Stimulated activated naive CD8-positive, alpha-beta T cell treated with anti-CD3 and anti-CD28 coated beads, Interleukin-15, amount 100 ng/mL, for 72 hours (primary cell): ENCODE results near the gene PTPRD.

Source experiments
- ATAC-seq: fragments of 150-1000 bp; cut with Tn5 transposase; 2 replicates; pipeline ENCODE4 v1.10.0; 2021; ENCODE audit warnings: mild to moderate bottlenecking, moderate library complexity
- DNase-seq, 2 donors: peaks; one replicate each; pipeline ENCODE4 v3.0.0; 2021 to 2022
- H3K27ac Mint-ChIP-seq, 2 donors: one replicate each; pipeline ENCODE4 v1.8.0; 2022; ENCODE audit warnings: mild to moderate bottlenecking in 2 of 2, mixed read lengths in 2 of 2, moderate library complexity in 2 of 2
- H3K27me3 Mint-ChIP-seq: one replicate; pipeline ENCODE4 v1.8.0; 2022; ENCODE audit warnings: mixed read lengths
- H3K4me1 Mint-ChIP-seq: one replicate; pipeline ENCODE4 v1.8.0; 2022; ENCODE audit warnings: mild to moderate bottlenecking, mixed read lengths
- H3K4me3 Mint-ChIP-seq, 2 donors: one replicate each; pipeline ENCODE4 v1.8.0; 2022; ENCODE audit warnings: mild to moderate bottlenecking in 2 of 2, mixed read lengths in 2 of 2, moderate library complexity in 1 of 2
- H3K9me3 Mint-ChIP-seq, 2 donors: one replicate each; pipeline ENCODE4 v1.8.0; 2022; ENCODE audit warnings: mixed read lengths in 2 of 2

Gene PTPRD

DNA sequence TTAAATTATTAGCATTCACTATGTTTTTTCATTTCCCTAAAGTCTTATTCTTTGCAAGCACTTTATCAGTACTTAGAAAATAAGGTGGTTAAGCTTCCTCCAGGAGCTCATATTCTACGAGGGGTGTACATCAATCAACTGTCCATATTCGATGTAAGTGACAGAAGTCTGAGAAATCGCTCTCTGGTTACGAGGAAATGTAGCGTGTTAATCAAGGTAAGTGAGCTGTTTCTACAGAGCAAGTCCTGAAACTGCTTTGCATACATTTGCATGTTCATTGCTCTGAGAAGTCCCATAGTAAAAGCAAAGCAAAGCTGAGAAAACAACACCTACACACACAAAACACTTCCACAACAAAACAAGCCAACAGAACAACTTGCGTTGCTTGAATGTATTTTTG is 1919.3 kb downstream of the PTPRD start:
- Mint-ChIP-seq H3K4me1 (no peaks in the 10 kb centered on the region), H3K27ac (no peak overlapping the region), H3K4me3 (no peak overlapping the region), H3K9me3 (peaks cover 0 to 6% of the 10 kb centered on the region in 2 donors), H3K27me3 (no peaks in the 10 kb centered on the region)
- no peak for DNase-seq
- no peak for ATAC-seq

DNA sequence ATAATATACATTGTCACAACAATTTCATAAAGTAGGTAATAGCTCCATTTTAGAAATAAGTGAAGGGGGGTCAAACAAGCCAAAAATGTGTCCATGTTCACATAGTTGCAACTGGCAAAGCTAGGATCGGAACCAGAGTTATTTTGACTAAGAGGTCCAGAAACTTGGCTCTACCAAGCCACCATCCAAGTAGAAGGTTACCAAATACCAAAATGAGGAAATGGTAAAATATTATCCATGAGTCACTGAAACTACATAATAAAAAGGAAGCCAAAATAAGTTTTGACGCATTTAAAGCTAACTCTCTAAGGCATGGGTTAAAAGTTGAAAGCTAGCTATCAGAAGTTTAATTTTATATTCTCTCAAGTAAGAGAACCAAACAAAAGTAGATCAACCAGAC is 1926.3 kb downstream of the PTPRD start:
- no peaks in the 10 kb centered on the region for H3K4me1 Mint-ChIP-seq
- no peaks in the 10 kb centered on the region for H3K27me3 Mint-ChIP-seq
- H3K9me3 Mint-ChIP-seq: peaks cover 0 to 6% of the 10 kb centered on the region in 2 donors
- H3K4me3 Mint-ChIP-seq: no peak overlapping the region
- ATAC-seq: no peak
- no peak for DNase-seq
- H3K27ac Mint-ChIP-seq: no peak overlapping the region

- Mint-ChIP-seq H3K27me3 (no peaks in the 10 kb centered on the region), H3K9me3 (peaks cover 0 to 6% of the 10 kb centered on the region in 2 donors), H3K4me3 (no peak overlapping the region), H3K4me1 (no peaks in the 10 kb centered on the region), H3K27ac (no peak overlapping the region)
- ATAC-seq: no peak
- DNase-seq: no peak
Observed at GRCh38 chr9:8685825-8686224, 1927.0 kb downstream of the PTPRD start.

DNA sequence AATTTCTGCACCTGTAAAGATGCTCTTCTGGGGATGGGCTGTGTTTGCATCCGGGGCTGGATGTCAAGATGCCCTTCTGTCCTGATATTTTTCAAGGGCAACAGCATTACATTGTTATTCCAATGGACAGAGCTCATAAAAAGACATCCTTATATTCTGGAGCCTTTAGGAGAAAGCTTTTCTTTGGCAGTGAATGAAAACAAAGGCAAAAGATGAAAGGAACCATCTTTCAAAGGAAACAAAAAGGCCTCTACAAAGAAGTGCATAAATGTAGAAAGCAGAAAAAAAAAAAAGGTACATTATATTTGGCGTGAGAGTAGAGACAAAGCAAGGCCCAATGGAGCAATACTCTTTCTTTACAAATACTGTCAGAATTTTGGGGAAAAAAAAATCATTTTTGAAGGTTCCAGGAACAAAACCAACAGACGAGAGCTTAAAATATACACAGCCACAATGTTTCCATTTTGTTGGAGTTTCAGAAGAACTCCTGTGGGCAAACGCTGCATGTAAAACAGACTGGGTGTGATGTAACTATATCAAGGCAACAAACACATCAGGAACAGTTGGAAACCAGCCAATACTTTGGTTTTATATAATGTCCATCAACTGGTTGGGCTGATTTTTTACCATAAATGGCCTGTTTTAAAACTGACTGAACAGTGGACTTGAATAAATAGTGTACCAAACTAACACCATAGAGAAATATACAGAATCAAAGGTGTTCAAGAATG is 1927.7 kb downstream of the PTPRD start:
- peaks cover 0 to 6% of the 10 kb centered on the region in 2 donors for H3K9me3 Mint-ChIP-seq
- no peaks in the 10 kb centered on the region for H3K27me3 Mint-ChIP-seq
- H3K4me1 Mint-ChIP-seq: no peaks in the 10 kb centered on the region
- H3K27ac Mint-ChIP-seq: no peak overlapping the region
- ATAC-seq (no peak), DNase-seq (no peak)
- no peak overlapping the region for H3K4me3 Mint-ChIP-seq

GRCh38 chr9:8683496-8683895 is 1929.3 kb downstream of the PTPRD start:
- Mint-ChIP-seq H3K27me3 (no peaks in the 10 kb centered on the region), H3K4me1 (no peaks in the 10 kb centered on the region), H3K27ac (no peak overlapping the region), H3K4me3 (no peak overlapping the region), H3K9me3 (no peaks in the 10 kb centered on the region)
- DNase-seq (no peak), ATAC-seq (no peak)

DNA sequence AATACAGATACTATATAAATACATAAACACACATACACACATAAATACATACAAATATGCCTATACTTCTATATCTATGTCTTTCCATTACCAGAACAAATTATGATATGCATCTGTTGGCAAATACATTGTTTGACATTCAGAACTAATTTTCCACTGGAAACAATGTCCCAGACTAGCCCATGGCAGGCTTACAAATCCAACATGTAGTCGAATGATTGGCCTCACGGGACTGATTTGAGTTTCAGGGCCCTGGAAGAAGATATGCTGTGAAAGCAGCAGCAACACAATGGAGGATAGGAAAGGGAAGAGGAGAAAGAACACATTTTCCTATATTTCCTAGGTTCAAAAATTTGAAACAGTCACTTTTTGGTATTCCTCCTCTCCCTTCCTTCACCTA is 1932.1 kb downstream of the PTPRD start:
- DNase-seq (no peak), ATAC-seq (no peak)
- Mint-ChIP-seq H3K4me1 (no peaks in the 10 kb centered on the region), H3K27ac (no peak overlapping the region), H3K9me3 (no peaks in the 10 kb centered on the region), H3K27me3 (no peaks in the 10 kb centered on the region), H3K4me3 (no peak overlapping the region)

DNA sequence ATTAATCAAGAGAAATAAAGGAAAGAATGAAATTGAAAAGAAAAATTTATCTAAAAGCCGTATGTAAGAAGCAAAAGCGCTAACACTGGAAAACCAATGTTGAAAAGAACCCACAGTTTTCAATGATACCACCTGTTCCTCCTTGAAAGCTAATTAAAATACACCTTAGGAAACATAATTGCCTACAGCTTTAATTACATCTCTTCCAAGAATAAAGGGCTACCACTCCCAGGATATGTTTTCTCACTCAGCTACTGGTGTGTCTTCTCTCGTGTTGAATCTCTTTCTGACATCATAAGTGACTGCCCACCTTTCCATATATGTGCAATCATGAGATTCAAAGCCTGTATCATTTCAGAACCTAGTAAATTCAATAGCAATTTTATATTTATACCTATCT is 1932.6 kb downstream of the PTPRD start:
- Mint-ChIP-seq H3K27me3 (no peaks in the 10 kb centered on the region), H3K9me3 (no peaks in the 10 kb centered on the region), H3K27ac (no peak overlapping the region), H3K4me3 (no peak overlapping the region), H3K4me1 (no peaks in the 10 kb centered on the region)
- ATAC-seq: no peak
- no peak for DNase-seq

- ATAC-seq (no peak), DNase-seq (no peak)
- no peaks in the 10 kb centered on the region for H3K27me3 Mint-ChIP-seq
- H3K4me1 Mint-ChIP-seq: no peaks in the 10 kb centered on the region
- no peak overlapping the region for H3K4me3 Mint-ChIP-seq
- no peak overlapping the region for H3K27ac Mint-ChIP-seq
- no peaks in the 10 kb centered on the region for H3K9me3 Mint-ChIP-seq
Observed at GRCh38 chr9:8679371-8679822, 1933.4 kb downstream of the PTPRD start.

- H3K27me3 Mint-ChIP-seq: no peaks in the 10 kb centered on the region
- H3K27ac Mint-ChIP-seq: no peak overlapping the region
- H3K4me1 Mint-ChIP-seq: no peaks in the 10 kb centered on the region
- no peak for DNase-seq
- H3K9me3 Mint-ChIP-seq: no peaks in the 10 kb centered on the region
- ATAC-seq: no peak
- H3K4me3 Mint-ChIP-seq: no peak overlapping the region
Observed at GRCh38 chr9:8677741-8678140, 1935.1 kb downstream of the PTPRD start.

- Mint-ChIP-seq H3K4me1 (no peaks in the 10 kb centered on the region), H3K9me3 (no peaks in the 10 kb centered on the region), H3K4me3 (no peak overlapping the region), H3K27ac (no peak overlapping the region), H3K27me3 (no peaks in the 10 kb centered on the region)
- no peak for ATAC-seq
- no peak for DNase-seq
Observed at GRCh38 chr9:8674536-8674935, 1938.3 kb downstream of the PTPRD start.

DNA sequence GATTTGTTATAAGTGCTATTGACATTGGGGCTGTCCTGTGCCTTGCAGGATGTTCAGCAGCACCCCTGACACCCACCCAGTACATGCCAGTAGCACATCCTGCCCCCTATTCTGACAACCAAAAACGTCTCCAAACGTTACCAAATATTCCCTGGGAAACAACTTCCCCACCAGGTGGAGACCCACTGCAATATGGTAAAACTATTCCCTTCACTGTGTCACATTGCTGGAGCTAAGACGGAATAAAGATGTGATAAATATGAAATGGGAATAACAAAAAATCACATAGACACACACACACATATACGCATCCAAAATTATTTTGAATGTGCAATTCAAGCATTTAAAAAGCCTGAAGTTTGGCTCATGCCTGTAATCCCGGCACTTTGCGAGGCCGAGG is 1939.0 kb downstream of the PTPRD start:
- Mint-ChIP-seq H3K27me3 (no peaks in the 10 kb centered on the region), H3K9me3 (no peaks in the 10 kb centered on the region), H3K27ac (no peak overlapping the region), H3K4me3 (no peak overlapping the region), H3K4me1 (no peaks in the 10 kb centered on the region)
- DNase-seq (no peak), ATAC-seq (no peak)

GRCh38 chr9:8670751-8671150 is 1942.1 kb downstream of the PTPRD start:
- Mint-ChIP-seq H3K4me3 (no peak overlapping the region), H3K27ac (no peak overlapping the region), H3K27me3 (no peaks in the 10 kb centered on the region), H3K4me1 (no peaks in the 10 kb centered on the region), H3K9me3 (no peaks in the 10 kb centered on the region)
- ATAC-seq (no peak), DNase-seq (no peak)

- Mint-ChIP-seq H3K27ac (no peak overlapping the region), H3K4me1 (no peaks in the 10 kb centered on the region), H3K27me3 (no peaks in the 10 kb centered on the region), H3K4me3 (no peak overlapping the region), H3K9me3 (no peaks in the 10 kb centered on the region)
- DNase-seq (no peak), ATAC-seq (no peak)
Observed at GRCh38 chr9:8668751-8669150, 1944.1 kb downstream of the PTPRD start.

DNA sequence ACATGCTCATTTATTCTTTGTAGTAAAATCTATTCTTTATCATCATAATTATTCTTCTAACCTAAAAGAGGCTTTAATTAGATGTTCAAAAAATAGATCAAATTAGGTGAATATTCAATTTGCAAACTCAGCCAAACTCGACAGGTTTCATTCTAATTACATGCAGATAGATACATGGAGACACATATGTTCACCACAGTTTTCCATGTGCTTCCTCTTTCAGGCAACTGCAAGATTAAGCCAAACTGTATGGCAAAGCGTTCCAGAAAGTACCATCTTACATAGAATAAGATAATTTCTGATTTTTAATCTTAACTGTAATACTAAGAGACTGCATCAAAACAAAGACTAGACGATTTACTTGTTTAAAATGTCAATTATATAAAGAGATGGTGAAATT is 1944.6 kb downstream of the PTPRD start:
- no peaks in the 10 kb centered on the region for H3K9me3 Mint-ChIP-seq
- H3K4me3 Mint-ChIP-seq: no peak overlapping the region
- no peak for DNase-seq
- ATAC-seq: no peak
- H3K27ac Mint-ChIP-seq: no peak overlapping the region
- no peaks in the 10 kb centered on the region for H3K27me3 Mint-ChIP-seq
- no peaks in the 10 kb centered on the region for H3K4me1 Mint-ChIP-seq

GRCh38 chr9:8666060-8666459 is 1946.7 kb downstream of the PTPRD start:
- no peak overlapping the region for H3K27ac Mint-ChIP-seq
- H3K4me3 Mint-ChIP-seq: no peak overlapping the region
- H3K9me3 Mint-ChIP-seq: no peaks in the 10 kb centered on the region
- no peaks in the 10 kb centered on the region for H3K27me3 Mint-ChIP-seq
- no peak for DNase-seq
- ATAC-seq: no peak
- no peaks in the 10 kb centered on the region for H3K4me1 Mint-ChIP-seq

GRCh38 chr9:8660383-8660782 is 1952.4 kb downstream of the PTPRD start:
- no peak for DNase-seq
- Mint-ChIP-seq H3K27me3 (no peaks in the 10 kb centered on the region), H3K27ac (no peak overlapping the region), H3K4me1 (no peaks in the 10 kb centered on the region), H3K4me3 (no peak overlapping the region), H3K9me3 (no peaks in the 10 kb centered on the region)
- ATAC-seq: no peak

DNA sequence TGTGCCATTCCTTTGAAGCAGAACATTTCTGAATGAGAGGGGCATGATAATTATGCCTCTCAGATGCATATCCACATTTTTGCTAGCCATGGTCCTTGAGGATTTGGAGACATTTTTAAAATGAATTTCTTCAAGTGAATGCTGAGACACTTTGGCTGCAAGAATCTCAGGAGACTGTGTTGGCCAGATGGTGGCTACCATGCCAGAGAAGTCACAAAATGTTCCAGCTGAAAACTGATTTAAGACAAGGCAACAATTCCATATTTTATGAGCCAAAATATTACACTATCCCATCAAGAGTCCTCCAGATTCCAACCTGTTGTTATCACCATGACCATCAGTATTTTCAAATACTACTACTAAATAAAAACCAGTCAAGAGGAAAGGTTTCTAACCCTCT is 1953.7 kb downstream of the PTPRD start:
- DNase-seq (no peak), ATAC-seq (no peak)
- Mint-ChIP-seq H3K27ac (no peak overlapping the region), H3K4me3 (no peak overlapping the region), H3K4me1 (no peaks in the 10 kb centered on the region), H3K9me3 (no peaks in the 10 kb centered on the region), H3K27me3 (no peaks in the 10 kb centered on the region)
